Measurements from ENCODE around the gene FGF22.
A peak's percentile ranks its signal among the peaks of the same experiment; 100 is the strongest.
"Not testable (repeated sequence)": the region's sequence is repeated elsewhere in the genome, so short reads cannot be mapped to it uniquely, and the experiment has no call there.

FGF22 gene

DNA sequence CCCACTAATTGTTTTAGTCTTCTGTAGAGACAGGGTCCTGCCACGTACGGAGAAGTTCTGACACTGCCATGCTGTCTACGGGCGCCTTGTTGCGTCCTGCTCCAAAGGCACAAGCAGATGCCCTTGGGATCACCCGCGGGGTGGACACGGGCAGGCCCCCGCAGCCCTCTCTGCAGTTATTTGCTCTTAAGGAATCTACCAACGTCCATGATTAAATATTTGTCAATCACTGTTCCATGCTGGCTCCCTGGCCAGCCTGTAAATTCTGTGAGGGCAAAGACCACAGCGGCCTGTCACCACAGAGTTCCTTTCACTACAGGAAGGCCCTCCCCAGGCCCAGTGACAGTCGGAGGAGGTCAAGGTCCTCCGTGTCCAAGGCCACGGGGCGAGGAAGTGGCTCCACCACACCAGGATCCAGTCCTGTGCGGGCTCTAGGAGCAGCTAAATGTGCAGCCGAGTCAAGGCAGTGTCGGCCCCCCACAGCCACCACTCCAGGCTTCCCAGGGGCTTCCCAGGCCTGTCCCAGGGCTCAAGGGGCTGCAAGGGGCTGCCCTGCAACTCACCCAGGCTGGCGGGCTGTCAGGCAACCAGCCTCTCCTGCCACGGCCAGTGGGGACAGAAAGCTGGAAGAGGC is 21.2 kb downstream of the FGF22 start:
- DNase-seq (ENCODE audit: low spot score), result no peak

DNA sequence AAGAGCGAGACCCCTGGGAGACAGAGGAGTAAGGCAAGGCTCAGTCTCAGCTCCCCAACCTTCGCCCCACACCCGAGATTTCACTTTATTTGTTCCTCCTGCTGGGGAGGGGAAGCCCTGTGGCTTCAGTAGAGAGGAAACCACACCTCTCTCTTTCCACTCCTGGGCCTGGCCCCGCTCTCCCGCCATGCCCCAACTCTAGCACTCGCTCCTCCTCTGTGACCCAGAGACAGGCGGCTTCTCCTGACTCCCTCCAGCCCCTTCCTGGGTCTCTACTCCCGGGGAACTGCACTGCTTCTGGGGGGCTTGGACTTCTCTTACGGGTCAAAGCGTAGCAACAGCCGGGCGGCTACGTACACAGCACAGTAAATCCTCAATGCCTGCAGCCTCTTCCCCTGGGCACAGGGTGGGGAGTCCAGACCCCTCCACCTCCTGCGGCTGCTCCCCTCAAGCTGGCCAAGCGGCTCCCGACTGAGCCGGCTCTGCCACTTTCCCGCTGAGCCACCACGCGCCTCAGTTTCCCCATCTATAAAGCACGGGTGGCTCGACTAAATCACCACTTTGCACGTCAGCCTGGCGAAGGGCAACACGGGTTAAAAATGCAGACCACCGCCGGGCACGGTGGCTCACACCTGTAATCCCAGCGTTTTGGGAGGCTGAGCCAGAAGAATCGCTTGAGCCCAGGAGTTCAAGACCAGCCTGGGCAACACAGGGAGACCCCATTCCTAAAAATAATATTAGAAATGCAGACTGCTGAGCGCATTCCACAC is 21.9 kb downstream of the FGF22 start:
- DNase-seq (ENCODE audit: low spot score), result no peak

DNA sequence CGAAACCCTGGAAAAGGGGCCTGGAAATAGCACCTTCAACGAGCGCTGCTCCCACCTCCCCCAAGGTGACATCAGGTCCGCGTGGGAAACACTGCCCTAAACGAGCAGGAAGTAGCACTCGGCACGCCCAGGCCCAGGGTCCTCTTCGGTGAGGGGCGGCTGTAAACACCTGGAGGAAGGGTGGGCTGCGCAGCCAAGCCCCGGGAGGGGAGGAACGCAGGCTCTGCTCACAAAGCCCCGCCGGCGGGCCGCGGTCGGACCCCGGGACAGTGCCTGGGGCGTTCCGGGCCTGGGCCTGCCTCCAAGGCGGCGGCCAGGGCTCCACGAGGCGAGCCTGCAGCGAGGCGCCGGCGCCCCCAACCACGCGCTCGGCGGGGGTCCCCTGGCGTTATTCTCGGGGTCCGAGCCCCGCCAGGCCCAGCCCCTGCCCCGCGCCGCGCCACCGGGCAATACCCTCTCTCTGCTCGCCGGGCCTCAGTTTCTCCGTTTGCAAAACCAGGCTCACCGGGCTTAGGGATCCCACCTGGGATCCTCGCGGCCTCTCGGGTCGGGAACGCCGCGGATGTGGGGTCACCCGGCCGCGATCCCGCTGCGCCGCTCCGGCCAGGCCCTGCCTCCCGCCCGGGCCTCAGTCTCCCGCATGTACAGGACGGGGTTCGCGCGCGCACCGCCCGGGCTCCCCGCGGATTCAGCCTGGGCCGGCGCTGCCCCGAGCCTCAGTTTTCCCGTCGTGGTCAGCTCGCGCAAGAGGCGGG is 22.7 kb downstream of the FGF22 start:
- peak; percentile 61 for DNase-seq (ENCODE audit: low spot score)

DNA sequence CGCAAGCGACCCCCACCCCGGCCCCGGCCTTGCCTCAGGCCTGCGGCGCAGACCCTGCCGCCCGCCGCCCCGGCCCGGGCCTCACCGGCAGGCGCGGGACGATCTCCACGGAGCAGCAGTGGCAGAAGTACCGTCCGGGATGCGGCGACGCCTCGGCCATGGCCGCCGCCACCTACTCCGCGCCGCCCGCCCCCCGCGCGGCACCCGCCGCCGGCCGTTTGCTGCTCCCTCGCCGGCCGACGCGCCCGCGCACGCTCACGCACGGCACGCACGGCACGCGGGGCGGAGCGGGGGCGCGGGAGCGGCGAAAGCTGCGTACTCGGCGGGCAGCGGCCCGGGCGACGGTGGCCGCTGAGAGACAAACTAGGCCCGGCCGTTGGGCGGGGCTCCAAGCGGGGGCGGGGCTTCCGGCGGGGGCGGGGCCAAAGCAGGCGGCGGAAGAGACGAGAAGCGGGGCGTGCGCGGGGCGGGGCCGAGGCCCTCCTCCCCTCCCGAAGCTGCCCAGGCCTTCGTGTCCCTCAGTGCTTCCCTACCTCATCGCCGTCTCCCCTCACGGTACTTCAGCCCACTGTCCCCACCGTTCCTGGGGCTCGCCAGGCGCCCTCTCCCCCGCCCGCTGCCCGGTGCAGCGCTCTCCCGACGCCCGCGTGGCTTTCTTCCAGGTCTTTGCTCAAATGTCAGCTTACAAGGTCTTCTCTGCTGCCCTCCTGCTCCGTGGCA is 23.4 kb downstream of the FGF22 start, which contains the start of gene RNF126:
Gene RNF126 (minus strand): TSS at position 253 of the 720 bp plus-strand sequence. CDS start 93 bp downstream, at position 160.
- DNase-seq (ENCODE audit: low spot score), result peak; percentile 90

- no peak for DNase-seq (ENCODE audit: low spot score)
Measured at GRCh38 chr19:663682-664117, 24.0 kb downstream of the FGF22 start.

DNA sequence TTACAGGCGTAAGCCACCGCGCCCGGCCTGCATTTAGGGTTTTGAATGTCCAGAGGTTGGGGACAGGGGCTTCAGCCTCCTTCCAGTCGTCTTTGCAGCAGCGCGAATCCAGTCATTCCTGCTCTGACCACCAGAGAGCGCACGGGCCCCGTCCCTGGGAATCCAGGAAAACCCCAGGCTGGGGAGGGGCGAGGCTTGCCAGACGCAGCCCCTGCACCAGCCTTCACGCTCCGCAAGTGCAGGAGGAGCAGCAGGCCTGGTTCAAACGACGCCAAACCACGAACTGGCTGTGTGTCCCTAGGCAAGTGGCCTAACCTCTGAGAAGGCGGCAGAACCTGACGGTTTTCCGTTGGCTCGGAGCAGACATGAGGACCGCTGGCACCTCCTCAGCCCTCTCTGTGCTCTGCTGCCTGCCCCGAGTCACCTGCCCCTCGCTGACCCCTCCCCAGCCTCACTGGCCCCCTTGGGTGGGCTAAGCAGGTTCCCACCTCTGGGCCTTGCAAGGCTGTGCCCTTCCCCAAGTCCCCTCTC is 25.3 kb downstream of the FGF22 start:
- peak; percentile 68 for DNase-seq (ENCODE audit: low spot score)

DNA sequence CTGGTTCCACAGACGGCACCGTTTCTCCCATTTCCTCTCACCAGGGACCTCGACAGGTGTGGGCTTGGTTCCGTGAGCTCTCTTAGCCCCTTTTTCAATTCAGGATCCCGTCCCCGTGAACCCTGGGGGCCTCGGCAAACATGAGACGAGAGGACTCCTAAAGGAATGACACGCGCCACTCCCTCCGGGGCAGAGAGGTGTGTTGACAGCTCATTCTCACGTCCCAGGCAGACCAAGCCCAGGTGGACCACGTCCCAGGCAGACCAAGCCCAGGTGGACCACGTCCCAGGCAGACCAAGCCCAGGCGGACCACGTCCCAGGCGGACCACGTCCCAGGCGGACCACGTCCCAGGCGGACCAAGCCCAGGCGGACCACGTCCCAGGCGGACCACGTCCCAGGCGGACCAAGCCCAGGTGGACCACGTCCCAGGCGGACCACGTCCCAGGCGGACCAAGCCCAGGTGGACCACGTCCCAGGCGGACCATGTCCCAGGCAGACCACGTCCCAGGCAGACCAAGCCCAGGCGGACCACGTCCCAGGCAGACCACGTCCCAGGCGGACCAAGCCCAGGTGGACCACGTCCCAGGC is 27.4 kb downstream of the FGF22 start:
- not testable (repeated sequence) for DNase-seq (ENCODE audit: low spot score)

DNA sequence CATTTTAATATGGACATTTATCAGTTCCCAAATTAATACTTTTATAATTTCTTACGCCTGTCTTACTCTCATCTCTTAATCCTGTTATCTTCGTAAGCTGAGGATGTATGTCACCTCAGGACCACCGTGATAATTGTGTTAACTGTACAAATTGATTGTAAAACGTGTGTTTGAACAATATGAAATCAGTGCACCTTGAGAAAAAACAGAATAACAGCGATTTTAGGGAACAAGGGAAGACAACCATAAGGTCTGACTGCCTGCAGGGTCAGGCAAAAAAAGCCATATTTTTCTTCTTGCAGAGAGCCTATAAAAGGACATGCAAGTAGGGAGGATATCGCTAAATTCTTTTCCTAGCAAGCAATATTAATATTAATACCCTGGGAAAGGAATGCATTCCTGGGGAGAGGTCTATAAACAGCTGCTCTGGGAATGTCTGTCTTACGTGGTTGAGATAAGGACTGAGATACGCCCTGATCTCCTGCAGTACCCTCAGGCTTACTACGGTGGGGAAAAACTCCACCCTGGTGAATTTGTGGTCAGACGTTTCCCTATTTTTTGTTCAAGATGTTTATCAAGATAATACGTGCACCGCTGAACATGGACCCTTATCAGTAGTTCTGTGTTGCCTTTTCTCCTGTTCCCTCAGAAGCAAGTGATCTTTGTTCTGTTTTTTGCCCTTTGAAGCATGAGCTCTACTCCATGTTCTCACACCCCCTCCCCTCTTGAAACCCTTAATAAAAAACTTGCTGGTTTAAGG is 29.2 kb downstream of the FGF22 start:
- not testable (repeated sequence) for DNase-seq (ENCODE audit: low spot score)

DNA sequence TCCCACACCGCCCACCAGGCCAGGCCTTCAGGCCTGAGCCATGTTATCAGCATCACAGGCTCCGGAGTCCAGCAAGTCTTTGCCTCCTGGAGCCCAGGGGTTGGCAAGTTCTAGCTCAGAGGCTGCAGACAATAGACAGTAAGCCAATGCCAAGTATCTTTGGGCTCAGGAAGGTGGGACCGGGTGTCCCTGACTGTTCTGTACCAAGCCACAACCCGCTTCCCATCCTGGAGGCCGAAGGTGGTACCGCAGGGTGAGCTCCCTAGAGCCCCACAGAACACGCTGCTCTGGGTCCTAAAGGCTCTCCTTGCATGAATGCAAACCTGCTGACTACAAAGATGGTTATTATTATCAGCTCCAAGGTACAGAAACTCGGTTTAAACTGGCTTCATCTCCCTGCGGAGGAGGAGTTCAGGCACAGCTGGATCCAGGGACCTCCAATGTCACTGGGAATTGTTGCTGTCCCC is 31.0 kb downstream of the FGF22 start:
- no peak for DNase-seq (ENCODE audit: low spot score)

DNA sequence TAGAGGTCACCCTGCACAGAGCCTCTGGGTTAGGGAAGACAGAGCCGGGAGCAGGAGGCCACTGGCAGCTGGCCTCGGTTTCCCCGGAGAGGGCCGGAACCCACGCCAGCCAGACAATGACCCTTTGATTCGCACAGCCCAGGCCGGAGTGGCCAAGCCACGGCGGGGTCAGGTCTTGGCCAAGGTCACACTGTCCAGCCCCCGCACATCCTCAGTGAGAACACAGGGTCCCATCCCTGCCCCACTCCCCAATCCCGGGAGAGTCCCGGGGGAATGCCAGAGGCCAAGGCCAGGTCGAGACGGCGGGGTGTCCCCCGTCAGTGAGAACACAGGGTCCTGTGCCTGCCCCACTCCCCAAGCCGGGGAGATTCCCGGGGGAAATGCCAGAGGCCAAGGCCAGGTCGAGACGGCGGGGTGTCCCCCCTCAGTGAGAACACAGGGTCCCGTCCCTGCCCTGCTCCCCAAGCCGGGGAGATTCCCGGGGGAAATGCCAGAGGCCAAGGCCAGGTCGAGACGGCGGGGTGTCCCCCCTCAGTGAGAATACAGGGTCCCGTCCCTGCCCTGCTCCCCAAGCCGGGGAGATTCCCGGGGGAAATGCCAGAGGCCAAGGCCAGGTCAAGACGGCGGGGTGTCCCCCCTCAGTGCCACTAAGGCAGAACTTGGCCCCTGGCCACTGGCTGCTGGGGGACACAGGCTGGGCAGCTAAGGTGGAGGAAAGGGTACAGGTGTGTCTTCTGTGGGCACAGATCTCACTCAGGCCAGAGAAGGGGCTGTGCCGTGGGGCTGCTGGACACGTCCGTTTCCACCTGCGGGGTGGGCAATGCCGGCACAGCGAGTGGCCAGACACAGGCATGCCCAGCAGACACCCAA is 34.8 kb downstream of the FGF22 start:
- DNase-seq (ENCODE audit: low spot score), result no peak

- no peak for DNase-seq (ENCODE audit: low spot score)
Measured at GRCh38 chr19:676007-676338, 36.3 kb downstream of the FGF22 start.

DNA sequence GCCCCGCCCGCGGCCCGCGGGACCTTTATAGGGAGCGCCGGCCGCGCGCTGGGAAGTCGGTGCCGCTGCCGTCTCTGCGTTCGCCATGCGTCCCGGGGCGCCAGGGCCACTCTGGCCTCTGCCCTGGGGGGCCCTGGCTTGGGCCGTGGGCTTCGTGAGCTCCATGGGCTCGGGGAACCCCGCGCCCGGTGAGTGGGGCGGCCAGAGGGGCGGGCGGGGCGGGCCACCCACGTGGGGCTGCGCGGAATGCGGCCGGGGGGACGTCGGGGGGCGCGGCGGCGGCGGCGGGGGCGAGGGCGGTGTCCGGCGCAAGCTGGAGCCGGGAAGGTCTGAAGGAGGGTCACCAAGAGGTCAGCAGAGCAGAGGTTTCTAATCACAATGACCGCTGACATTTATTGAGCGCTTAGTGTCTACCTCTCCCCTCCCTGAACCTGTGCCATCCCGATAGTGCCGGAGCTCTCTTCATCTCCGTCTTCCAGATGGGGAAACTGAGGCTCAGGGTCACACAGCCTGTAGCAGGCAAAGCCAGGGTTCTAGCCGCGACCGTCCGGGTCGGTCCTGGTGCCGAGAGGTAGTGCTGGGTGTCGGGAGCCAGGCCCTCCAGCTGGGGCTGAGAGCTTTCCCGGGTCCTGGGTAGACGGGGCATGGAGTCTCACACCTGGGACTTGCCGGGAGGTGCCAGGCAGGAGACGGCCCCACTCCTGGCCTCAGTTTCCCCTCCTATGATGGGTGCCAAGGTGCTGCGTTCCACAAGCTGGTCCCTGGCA is 36.8 kb downstream of the FGF22 start, which contains the start of gene FSTL3:
Gene FSTL3 (plus strand): TSS at position 54 of the 767 bp plus-strand sequence. CDS start 32 bp downstream, at position 86.
- DNase-seq (ENCODE audit: low spot score), result no peak

GRCh38 chr19:677201-677600 is 37.5 kb downstream of the FGF22 start:
- DNase-seq (ENCODE audit: low spot score), result peak; percentile 79

DNA sequence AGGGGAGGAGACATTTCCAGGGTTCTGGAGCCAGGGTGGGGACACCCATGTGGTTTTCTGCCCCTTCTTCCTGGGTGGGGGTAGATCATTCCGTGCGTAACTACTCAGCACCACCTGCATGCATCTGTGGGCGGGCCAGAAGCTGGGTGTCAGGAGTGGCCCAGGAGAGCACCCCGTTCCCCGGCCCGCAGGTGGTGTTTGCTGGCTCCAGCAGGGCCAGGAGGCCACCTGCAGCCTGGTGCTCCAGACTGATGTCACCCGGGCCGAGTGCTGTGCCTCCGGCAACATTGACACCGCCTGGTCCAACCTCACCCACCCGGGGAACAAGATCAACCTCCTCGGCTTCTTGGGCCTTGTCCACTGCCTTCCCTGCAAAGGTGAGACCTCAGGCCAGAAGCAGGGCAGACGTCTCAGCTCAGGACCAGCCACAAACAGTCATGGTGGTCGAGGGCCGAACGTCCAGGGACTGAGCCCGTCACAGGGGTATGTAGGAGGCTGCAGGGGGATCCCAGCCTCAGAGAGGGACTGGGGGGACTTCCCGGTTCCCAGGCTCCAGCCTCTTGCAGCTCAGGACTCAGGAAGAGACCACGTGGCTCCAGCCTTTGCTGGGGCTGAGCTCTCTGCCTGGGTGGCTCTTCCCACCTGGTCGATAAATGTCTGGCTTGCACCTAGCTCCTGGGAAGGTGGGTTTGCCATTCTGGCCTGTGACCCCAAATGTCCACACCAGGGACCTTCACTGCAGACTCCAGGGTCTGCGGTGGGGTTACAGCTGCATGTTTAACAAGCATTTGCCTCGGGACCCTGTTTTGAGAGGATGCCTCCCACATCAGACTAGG is 38.1 kb downstream of the FGF22 start:
- DNase-seq (ENCODE audit: low spot score), result no peak

DNA sequence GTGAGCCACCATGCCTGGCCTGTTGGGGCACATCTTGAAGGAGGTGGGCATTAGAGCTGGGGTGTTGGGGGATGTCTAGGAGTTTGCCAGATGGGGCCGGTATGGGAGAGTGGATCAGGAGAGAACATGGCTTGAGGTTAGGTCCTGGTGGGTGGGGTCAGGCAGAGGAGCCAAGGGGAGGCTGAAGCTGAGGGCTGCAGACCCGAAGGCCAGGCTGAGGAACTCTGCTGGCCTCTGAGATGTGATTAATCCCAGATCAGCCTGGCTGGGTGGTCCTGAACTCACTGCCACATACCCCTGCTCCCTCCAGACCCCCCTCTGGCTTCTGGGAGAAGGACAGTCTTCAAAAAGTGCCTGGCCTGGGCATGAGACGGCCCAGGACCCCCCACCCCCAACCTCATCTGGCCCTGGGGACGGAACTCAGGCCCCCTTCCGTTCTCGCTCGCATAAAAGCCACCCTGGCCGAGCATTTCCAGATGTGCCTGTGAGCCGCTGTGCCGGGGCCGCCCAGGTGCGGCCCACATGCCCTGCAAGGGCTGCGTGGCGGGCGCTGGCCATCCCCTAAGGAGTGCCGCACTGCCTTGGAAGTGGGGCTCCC is 39.2 kb downstream of the FGF22 start:
- no peak for DNase-seq (ENCODE audit: low spot score)

DNA sequence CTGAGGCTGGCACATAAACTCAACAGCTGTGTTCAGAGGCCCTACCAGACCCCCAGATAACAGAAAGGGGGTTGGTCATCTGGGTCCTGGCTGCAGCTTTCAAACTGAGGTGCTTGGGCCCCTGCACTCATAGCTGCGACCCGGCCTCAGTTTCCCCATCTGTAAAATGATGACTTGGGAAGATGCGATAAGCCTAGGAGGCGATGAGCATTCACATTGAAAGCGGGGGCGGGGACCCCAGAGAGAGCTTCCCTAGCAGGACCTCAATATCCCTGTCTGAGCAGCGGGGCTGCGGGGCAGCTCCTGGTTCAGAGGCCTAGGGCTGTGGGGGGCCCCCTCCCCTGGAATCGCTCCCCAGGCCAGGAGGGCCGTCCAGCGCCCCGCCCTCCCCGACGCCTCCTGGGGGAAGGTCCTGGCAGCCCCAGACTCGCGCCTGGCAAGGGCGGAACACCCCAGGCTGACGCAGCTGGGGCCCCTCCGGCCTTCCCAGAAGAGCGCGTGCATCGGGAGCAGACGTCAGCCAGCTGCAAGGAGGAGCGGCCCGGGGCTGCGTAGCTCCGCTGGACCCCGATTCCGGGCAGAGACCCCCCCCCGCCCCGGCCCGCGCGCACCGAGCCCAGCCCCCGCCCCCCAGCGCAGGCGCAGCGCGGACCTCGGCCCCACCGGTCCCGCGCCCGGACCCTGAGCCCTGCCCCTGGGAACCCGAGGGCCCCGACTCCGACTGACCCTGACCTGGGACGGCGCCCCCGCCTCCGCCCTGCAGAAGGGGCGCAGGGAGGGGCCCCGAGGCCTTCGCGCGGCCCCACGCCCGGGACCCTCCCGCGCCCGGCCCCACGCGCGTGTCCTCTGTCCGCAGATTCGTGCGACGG is 40.0 kb downstream of the FGF22 start:
- peak; percentile 76 for DNase-seq (ENCODE audit: low spot score)
